ENCODE results near the gene STK25.

DNA sequence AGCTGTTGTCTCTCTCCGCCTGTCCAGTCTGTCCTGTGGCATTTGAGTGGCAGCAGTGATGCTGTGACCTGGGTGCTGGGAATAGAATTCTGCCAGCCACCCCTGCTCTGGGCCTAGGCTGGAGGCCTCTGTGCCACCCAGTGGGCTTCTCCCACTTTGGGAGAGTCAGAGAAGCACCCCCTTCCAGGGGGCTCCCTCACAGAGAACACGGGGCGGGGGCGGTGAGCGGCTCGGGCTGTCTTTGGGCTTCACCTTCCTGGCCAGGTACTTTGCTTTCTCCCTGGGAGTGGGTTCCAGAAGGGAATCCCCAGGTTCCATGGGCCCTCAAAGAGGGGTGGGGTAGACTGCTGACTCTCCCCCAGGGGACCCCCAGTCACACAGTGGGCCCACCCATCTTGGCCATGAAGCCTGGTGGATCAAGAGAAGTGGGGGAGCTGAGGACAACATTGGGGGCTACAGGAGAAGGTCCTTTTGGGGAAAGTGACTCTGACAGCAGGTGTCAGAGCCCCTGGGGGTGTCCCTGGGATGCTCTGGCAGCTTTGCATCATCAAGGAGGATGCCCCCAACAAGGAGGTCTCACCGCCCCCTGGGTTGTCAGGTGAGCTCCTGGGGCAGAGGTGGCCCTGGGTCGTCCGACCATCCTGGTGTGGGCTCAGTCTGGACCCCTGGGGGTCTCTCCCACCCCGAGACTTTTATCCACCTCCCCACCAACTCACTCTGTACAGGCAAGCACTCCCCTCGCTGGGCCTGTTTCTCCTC is 31.4 kb upstream of the STK25 start:
- TF ChIP-seq, protein P1, sequence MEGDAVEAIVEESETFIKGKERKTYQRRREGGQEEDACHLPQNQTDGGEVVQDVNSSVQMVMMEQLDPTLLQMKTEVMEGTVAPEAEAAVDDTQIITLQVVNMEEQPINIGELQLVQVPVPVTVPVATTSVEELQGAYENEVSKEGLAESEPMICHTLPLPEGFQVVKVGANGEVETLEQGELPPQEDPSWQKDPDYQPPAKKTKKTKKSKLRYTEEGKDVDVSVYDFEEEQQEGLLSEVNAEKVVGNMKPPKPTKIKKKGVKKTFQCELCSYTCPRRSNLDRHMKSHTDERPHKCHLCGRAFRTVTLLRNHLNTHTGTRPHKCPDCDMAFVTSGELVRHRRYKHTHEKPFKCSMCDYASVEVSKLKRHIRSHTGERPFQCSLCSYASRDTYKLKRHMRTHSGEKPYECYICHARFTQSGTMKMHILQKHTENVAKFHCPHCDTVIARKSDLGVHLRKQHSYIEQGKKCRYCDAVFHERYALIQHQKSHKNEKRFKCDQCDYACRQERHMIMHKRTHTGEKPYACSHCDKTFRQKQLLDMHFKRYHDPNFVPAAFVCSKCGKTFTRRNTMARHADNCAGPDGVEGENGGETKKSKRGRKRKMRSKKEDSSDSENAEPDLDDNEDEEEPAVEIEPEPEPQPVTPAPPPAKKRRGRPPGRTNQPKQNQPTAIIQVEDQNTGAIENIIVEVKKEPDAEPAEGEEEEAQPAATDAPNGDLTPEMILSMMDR (conservative IDR thresholded peaks at IDR 0.05) = no peak
- TF ChIP-seq ZFX (IDR thresholded peaks at IDR 0.05) = no peak

All from C4-2B (cell line).